Measurements from ENCODE around the gene ISCA2.
"Not testable (repeated sequence)": the region's sequence is repeated elsewhere in the genome, so short reads cannot be mapped to it uniquely, and the experiment has no call there.

ISCA2 gene

GRCh38 chr14:74528406-74528805, 34.8 kb downstream of the ISCA2 start:
- Histone ChIP-seq H3K27me3 (ENCODE audit: insufficient read depth, low read length) (no peaks in the 10 kb centered on the region), H3K27ac (ENCODE audit: low read depth, low read length) (no peak overlapping the region), H3K79me2 (ENCODE audit: control insufficient read depth, insufficient read depth, low read length, unreplicated experiment) (no peaks in the 10 kb centered on the region), H3K4me1 (ENCODE audit: control insufficient read depth, insufficient read depth, low read length, unreplicated experiment) (peaks cover 7% of the 10 kb centered on the region), H3K36me3 (ENCODE audit: insufficient read depth, low read length) (no peaks in the 10 kb centered on the region), H3K4me3 (ENCODE audit: low read depth, low read length) (no peak overlapping the region), H2AFZ (ENCODE audit: low read length, unreplicated experiment) (no peak overlapping the region)

GRCh38 chr14:74528886-74529285, 35.3 kb downstream of the ISCA2 start:
- Histone ChIP-seq H2AFZ (ENCODE audit: low read length, unreplicated experiment) (no peak overlapping the region), H3K4me1 (ENCODE audit: control insufficient read depth, insufficient read depth, low read length, unreplicated experiment) (peaks cover 7% of the 10 kb centered on the region), H3K4me3 (ENCODE audit: low read depth, low read length) (no peak overlapping the region), H3K27me3 (ENCODE audit: insufficient read depth, low read length) (no peaks in the 10 kb centered on the region), H3K36me3 (ENCODE audit: insufficient read depth, low read length) (no peaks in the 10 kb centered on the region), H3K79me2 (ENCODE audit: control insufficient read depth, insufficient read depth, low read length, unreplicated experiment) (no peaks in the 10 kb centered on the region), H3K27ac (ENCODE audit: low read depth, low read length) (no peak overlapping the region)

GRCh38 chr14:74531006-74531405, 37.4 kb downstream of the ISCA2 start:
- no peaks in the 10 kb centered on the region for H3K36me3 ChIP-seq (ENCODE audit: insufficient read depth, low read length)
- peaks cover 4% of the 10 kb centered on the region for H3K4me1 ChIP-seq (ENCODE audit: control insufficient read depth, insufficient read depth, low read length, unreplicated experiment)
- no peaks in the 10 kb centered on the region for H3K79me2 ChIP-seq (ENCODE audit: control insufficient read depth, insufficient read depth, low read length, unreplicated experiment)
- H2AFZ ChIP-seq (ENCODE audit: low read length, unreplicated experiment) = no peak overlapping the region
- H3K27ac ChIP-seq (ENCODE audit: low read depth, low read length) = no peak overlapping the region
- no peaks in the 10 kb centered on the region for H3K27me3 ChIP-seq (ENCODE audit: insufficient read depth, low read length)
- no peak overlapping the region for H3K4me3 ChIP-seq (ENCODE audit: low read depth, low read length)

- Histone ChIP-seq H3K79me2 (ENCODE audit: control insufficient read depth, insufficient read depth, low read length, unreplicated experiment) (no peaks in the 10 kb centered on the region), H3K4me1 (ENCODE audit: control insufficient read depth, insufficient read depth, low read length, unreplicated experiment) (peaks cover 4% of the 10 kb centered on the region), H2AFZ (ENCODE audit: low read length, unreplicated experiment) (no peak overlapping the region), H3K36me3 (ENCODE audit: insufficient read depth, low read length) (no peaks in the 10 kb centered on the region), H3K4me3 (ENCODE audit: low read depth, low read length) (no peak overlapping the region), H3K27ac (ENCODE audit: low read depth, low read length) (peak overlapping the region; percentile 24; the same call in 1 of the 2 replicates), H3K27me3 (ENCODE audit: insufficient read depth, low read length) (no peaks in the 10 kb centered on the region)
These were observed 37.9 kb downstream of the ISCA2 start for GRCh38 chr14:74531467-74531866.

- Histone ChIP-seq H3K79me2 (ENCODE audit: control insufficient read depth, insufficient read depth, low read length, unreplicated experiment) (no peaks in the 10 kb centered on the region), H3K36me3 (ENCODE audit: insufficient read depth, low read length) (no peaks in the 10 kb centered on the region), H2AFZ (ENCODE audit: low read length, unreplicated experiment) (no peak overlapping the region), H3K27ac (ENCODE audit: low read depth, low read length) (no peak overlapping the region; the same call in 1 of the 2 replicates), H3K4me1 (ENCODE audit: control insufficient read depth, insufficient read depth, low read length, unreplicated experiment) (peaks cover 4% of the 10 kb centered on the region), H3K4me3 (ENCODE audit: low read depth, low read length) (no peak overlapping the region), H3K27me3 (ENCODE audit: insufficient read depth, low read length) (no peaks in the 10 kb centered on the region)
These were observed 38.7 kb downstream of the ISCA2 start for GRCh38 chr14:74532246-74532645.

- no peaks in the 10 kb centered on the region for H3K36me3 ChIP-seq (ENCODE audit: insufficient read depth, low read length)
- H3K79me2 ChIP-seq (ENCODE audit: control insufficient read depth, insufficient read depth, low read length, unreplicated experiment) = no peaks in the 10 kb centered on the region
- peaks cover 4% of the 10 kb centered on the region for H3K4me1 ChIP-seq (ENCODE audit: control insufficient read depth, insufficient read depth, low read length, unreplicated experiment)
- H3K27ac ChIP-seq (ENCODE audit: low read depth, low read length) = no peak overlapping the region
- H2AFZ ChIP-seq (ENCODE audit: low read length, unreplicated experiment) = no peak overlapping the region
- no peaks in the 10 kb centered on the region for H3K27me3 ChIP-seq (ENCODE audit: insufficient read depth, low read length)
- H3K4me3 ChIP-seq (ENCODE audit: low read depth, low read length) = no peak overlapping the region
These were observed 40.0 kb downstream of the ISCA2 start for GRCh38 chr14:74533576-74533975.

GRCh38 chr14:74535756-74536325, 42.3 kb downstream of the ISCA2 start:
- peaks cover 4% of the 10 kb centered on the region for H3K4me1 ChIP-seq (ENCODE audit: control insufficient read depth, insufficient read depth, low read length, unreplicated experiment)
- H3K27me3 ChIP-seq (ENCODE audit: insufficient read depth, low read length) = no peaks in the 10 kb centered on the region
- no peak overlapping the region for H3K4me3 ChIP-seq (ENCODE audit: low read depth, low read length)
- no peak overlapping the region for H2AFZ ChIP-seq (ENCODE audit: low read length, unreplicated experiment)
- H3K27ac ChIP-seq (ENCODE audit: low read depth, low read length) = no peak overlapping the region
- no peaks in the 10 kb centered on the region for H3K79me2 ChIP-seq (ENCODE audit: control insufficient read depth, insufficient read depth, low read length, unreplicated experiment)
- no peaks in the 10 kb centered on the region for H3K36me3 ChIP-seq (ENCODE audit: insufficient read depth, low read length)

GRCh38 chr14:74536336-74536735, 42.8 kb downstream of the ISCA2 start:
- H3K27me3 ChIP-seq (ENCODE audit: insufficient read depth, low read length); H3K27ac ChIP-seq (ENCODE audit: low read depth, low read length); H3K4me3 ChIP-seq (ENCODE audit: low read depth, low read length); H3K4me1 ChIP-seq (ENCODE audit: control insufficient read depth, insufficient read depth, low read length, unreplicated experiment); H3K79me2 ChIP-seq (ENCODE audit: control insufficient read depth, insufficient read depth, low read length, unreplicated experiment); H3K36me3 ChIP-seq (ENCODE audit: insufficient read depth, low read length); H2AFZ ChIP-seq (ENCODE audit: low read length, unreplicated experiment): not testable (repeated sequence)

GRCh38 chr14:74538411-74539391, 45.1 kb downstream of the ISCA2 start:
- no peak overlapping the region for H3K27ac ChIP-seq (ENCODE audit: low read depth, low read length)

GRCh38 chr14:74539503-74539902, 45.9 kb downstream of the ISCA2 start:
- Histone ChIP-seq H3K79me2 (ENCODE audit: control insufficient read depth, insufficient read depth, low read length, unreplicated experiment) (no peaks in the 10 kb centered on the region), H3K4me1 (ENCODE audit: control insufficient read depth, insufficient read depth, low read length, unreplicated experiment) (no peaks in the 10 kb centered on the region), H2AFZ (ENCODE audit: low read length, unreplicated experiment) (no peak overlapping the region), H3K36me3 (ENCODE audit: insufficient read depth, low read length) (no peaks in the 10 kb centered on the region), H3K27me3 (ENCODE audit: insufficient read depth, low read length) (no peaks in the 10 kb centered on the region), H3K4me3 (ENCODE audit: low read depth, low read length) (no peak overlapping the region), H3K27ac (ENCODE audit: low read depth, low read length) (no peak overlapping the region)

More at GRCh38 chr14:74538411-74539391, 45.1 kb downstream of the ISCA2 start:
- H3K4me3 ChIP-seq (ENCODE audit: low read depth, low read length) = no peak overlapping the region
- no peaks in the 10 kb centered on the region for H3K27me3 ChIP-seq (ENCODE audit: insufficient read depth, low read length)
- H3K79me2 ChIP-seq (ENCODE audit: control insufficient read depth, insufficient read depth, low read length, unreplicated experiment) = no peaks in the 10 kb centered on the region
- H2AFZ ChIP-seq (ENCODE audit: low read length, unreplicated experiment) = no peak overlapping the region
- H3K36me3 ChIP-seq (ENCODE audit: insufficient read depth, low read length) = no peaks in the 10 kb centered on the region
- H3K4me1 ChIP-seq (ENCODE audit: control insufficient read depth, insufficient read depth, low read length, unreplicated experiment) = no peaks in the 10 kb centered on the region

- Histone ChIP-seq H3K4me3 (ENCODE audit: low read depth, low read length) (no peak overlapping the region), H2AFZ (ENCODE audit: low read length, unreplicated experiment) (no peak overlapping the region), H3K36me3 (ENCODE audit: insufficient read depth, low read length) (no peaks in the 10 kb centered on the region), H3K79me2 (ENCODE audit: control insufficient read depth, insufficient read depth, low read length, unreplicated experiment) (no peaks in the 10 kb centered on the region), H3K27ac (ENCODE audit: low read depth, low read length) (no peak overlapping the region), H3K4me1 (ENCODE audit: control insufficient read depth, insufficient read depth, low read length, unreplicated experiment) (no peaks in the 10 kb centered on the region), H3K27me3 (ENCODE audit: insufficient read depth, low read length) (no peaks in the 10 kb centered on the region)
These were observed 47.7 kb downstream of the ISCA2 start for GRCh38 chr14:74541225-74541624.

All from ACC112 (cell line).